Stimulated activated CD8-positive, alpha-beta memory T cell treated with anti-CD3 and anti-CD28 coated beads, Interleukin-12 subunit alpha, Interleukin-12 subunit beta, amount 100 ng/mL, for 24 hours (primary cell): ENCODE data around the gene ZBTB21.

Experiments
- DNase-seq: peaks from one replicate; pipeline ENCODE4 v3.0.0-alpha.2; 2020; ENCODE audit errors: extremely low read depth

ZBTB21 gene

DNA sequence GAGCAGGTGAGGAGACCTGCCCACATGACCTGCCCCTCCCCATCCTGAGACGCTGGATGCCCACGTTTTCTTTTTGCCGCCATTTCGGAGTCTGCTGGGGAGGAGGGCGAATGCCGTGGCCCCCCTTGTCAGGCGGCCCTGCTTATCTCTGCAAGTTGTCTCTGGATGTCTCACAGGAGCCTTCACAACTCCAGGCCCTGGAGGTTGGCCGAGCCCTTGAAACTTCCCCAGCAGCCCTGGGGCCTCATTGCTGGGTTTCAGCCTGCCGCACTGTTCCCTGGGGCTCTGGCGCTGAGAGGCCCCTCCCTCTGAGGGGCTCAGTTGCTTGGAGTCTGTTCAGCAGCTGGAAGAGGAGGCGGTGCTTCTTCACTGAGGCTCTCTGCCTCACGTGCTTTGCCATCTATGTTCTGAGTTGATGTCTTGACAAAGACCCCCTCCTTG lies 29.8 kb upstream of the ZBTB21 start:
- no peak for DNase-seq

DNA sequence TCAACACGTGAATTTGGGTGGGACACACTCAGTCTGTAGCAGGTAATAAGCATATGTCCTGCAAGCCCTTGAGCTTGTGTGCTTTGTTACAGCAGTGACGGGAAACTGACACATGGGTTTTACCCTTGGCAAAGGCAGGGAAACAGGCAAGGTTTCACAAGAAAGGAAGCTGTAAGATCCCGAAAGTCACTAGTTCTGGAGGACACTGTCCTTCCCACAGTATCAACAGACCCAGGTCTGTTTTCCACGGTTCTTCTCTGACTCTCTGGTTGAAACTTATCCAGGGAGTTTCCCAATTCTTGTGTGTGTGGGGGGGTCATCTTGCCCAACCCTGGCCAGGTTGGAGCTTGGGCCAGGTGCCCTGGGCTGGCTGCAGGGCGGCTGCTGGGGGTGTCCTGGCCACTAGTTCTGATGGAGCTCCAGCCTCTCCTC lies 29.3 kb upstream of the ZBTB21 start:
- DNase-seq = no peak

DNA sequence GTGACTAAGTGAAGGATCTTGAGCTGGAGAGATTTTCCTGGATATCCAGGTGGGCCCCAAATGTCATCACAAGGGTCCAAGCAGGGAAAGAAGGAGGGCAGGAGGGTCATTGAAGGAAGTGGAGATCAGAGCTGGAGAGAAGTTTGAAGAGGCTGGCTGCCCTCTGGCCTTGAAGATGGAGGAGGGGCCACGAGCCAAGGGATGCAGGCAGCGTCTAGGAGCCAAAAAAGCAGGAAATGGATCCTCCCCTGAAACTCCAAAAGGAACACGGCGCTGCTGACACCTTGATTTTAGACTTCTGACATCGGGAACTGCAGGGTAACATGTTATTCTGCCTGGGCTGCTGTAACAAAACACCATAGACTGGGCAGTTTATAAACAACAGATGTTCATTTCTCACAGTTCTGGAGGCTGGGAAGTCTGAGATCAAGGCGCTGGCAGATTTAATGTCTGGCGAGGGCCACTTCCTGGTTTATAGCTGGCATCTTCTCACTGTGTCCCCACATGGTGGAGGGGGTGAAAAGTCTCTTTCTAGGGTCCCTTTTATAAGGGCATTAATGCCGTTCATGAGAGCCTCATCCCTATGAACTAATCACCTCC lies 28.8 kb upstream of the ZBTB21 start:
- no peak for DNase-seq

DNA sequence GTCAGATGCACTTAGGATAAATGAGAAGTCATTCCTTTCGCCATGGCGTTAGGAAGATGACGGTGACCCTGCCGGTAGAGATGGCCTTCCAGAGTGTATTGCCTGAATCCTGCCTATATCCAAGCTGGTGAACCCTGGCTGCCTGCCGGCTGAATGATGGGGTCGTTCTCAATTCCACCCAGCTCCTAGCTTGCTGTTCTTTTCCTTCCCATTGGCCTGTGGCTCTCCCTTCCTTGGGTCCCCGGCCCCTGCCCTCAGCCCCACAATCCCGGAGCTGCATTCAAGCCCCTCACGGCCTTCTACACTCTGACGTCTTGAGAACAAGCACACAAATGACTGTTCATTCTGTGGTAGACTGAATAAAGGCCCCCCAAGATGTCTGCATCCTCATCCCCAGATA lies 28.2 kb upstream of the ZBTB21 start:
- DNase-seq = no peak

DNA sequence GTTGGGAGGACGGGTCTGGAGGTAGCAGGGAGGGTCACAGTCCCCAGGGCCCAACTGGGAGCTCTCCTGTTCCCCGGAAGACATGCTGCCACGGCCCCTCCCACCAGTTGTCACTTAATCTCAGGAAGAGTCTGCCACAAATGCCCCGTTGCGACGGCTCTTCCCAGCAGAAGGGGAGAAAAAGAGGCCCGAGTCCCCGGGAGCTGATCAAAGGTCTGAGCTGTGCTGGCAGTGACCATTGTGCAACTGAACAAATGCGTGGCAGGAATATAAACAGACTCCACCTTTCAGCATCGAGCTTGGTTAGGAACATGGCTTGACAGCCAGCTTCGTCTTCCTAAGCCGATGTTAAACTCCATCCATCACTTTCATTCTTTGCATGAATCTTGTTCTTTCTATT lies 27.8 kb upstream of the ZBTB21 start:
- DNase-seq = no peak

DNA sequence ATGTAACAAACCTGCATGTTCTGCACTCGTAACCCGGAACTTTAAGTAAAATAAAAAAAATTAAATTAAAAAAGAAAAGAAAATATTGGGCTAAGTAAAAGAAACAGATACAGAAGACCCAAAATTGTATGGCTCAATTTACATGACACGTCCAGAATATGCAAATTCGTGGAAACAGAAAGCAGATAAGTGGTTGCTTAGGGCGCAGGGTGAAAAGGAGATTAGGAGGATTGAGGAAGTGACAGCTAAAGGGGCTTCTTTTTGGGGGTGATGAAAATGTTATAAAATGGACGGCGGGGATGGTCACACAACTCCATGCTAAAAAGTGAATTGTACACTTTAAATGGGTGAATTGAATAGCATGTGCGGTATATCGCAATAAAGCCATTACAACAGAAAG lies 27.4 kb upstream of the ZBTB21 start:
- no peak for DNase-seq

DNA sequence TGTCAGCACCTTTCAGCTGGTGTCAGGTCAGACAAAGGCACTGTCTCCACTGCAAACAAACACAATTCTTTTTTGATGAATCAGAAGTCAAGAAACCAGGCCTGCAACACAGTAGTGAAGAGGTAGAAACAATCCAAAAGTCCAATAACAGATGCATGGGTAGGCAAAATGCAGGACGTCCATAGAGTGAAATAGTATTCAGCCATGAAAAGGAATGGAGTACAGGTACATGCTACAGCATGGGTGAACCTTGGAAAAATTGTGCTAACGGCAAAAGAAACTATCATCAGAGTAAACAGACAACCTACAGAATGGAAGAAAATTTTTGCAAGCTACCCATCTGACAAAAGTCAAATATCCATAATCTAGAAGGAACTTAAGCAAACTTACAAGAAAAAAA lies 26.2 kb upstream of the ZBTB21 start:
- DNase-seq = no peak

DNA sequence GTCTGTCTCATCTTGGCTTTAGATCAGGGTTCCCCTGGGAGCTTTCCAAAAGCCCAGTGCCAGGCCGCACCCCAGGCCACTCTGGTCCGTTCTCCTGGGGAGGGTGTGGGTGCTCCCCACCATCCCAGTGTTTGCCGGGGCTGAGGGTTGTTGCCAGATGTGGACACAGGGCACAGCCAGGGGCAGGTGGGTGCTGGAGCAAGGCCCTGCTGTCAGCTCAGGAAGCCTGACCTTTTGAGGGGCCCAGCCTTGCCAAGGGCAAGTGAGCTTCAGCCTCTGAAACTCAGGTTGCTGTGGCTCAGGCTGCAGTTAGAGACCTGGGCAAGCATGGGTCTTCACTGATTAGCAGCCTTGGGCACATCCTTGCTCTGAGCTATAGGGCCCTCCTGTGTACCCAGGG lies 22.8 kb upstream of the ZBTB21 start:
- DNase-seq = no peak

DNA sequence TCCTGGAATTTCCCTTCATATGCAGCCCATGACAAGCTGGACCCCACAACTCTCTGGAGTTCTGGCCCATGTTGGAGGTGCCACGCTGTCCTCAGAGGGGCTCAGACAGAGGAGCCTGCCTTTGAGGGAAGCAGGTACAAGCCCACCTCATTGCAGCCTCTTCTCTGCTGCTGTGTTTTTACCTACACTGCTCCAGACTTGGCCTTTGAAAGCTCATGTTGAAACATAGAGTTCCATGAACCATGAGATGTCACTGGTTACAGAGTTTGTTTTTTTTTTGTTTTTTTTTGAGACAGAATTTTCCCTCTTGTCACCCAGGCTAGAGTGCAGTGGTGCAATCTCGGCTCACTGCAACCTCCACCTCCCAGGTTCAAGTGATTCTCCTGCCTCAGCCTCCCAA lies 22.1 kb upstream of the ZBTB21 start:
- no peak for DNase-seq

DNA sequence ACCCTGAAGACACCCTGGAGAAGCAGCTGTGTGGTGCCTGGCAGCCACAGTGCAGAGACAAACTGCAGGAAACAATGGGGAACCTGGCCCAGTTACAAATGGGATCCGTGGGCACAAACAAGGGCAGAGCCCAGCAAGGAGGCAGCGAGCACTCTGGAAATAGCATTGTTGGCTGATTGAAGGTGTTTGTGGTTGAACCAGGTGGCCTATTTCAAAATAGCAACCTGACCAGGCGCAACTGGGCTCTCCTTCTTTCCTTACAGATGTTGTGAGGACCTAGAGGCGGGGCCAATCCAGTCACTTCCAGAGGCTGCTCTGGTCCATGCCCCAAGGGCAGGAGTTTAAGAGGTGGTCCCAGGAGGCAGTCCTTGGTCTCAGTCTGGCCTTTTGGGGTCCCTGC lies 21.7 kb upstream of the ZBTB21 start:
- DNase-seq = no peak

DNA sequence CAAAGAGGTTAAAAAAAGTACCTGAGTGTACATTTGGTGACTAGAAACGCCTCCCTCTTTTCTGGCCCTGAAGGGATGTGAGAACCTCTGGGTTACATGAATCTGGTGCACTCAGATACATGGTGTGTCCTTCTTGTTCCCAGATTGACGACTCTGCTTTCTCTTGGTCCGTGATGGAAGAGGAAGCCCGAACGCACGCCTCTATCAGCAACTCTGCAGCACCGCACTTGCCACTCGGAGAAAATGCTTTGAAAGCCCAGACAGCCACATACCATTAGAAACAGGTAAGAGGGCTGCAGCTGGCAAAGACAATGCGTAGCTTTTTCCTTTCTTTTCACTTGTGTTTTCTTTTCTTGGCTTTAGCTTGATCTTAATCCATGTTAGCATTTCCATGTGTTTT lies 21.1 kb upstream of the ZBTB21 start:
- no peak for DNase-seq

DNA sequence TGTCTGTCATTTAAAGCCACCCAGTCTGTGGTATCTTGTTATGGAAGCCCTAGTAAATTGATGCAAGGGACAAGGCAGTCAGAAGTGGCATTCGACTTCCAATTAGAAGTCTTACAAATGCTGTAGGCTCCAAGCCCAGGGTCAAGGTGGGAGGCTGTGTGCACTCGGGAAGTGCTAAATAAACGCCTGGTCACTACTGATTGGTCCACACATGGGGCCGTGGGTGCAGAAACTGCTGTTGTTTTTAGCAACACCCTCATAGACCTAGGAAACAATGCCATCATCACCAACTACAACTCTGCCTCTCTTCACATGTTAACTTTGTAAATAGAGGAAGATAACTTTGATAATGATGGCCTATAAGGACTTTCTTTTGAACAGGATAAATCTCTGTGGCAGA lies 20.2 kb upstream of the ZBTB21 start:
- no peak for DNase-seq

DNA sequence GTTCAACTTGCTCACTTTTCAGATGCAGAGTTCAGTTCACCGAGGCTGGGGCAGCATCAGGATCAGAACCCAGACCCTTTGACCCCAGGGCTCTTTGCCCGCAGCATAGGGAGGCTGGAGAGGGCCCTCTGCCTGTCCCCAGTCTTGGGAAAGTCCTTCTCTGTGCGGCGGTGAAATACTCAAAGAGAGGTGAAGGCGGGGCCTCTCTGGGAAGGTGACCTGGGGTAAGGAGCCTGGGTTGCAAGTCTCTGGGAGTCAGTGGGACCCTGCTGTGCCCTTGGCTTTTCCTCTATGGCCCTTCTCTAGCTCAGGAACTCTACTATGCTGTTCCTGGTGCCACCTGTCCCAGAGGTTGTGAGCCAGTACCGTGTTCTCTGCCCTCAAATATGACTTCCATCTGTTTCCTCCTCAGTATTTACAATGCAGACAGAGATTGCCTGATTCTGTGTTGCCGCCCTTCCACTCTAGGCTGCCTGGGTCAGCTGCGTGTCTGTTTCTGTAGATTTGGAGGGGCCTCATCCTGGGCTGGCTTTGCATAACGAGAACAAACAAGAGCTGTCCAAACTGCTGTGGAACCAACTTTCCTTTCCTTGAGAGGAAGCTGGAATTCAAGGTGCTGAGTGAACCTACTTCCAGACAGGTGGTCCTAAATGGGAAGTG lies 18.7 kb upstream of the ZBTB21 start:
- no peak for DNase-seq

DNA sequence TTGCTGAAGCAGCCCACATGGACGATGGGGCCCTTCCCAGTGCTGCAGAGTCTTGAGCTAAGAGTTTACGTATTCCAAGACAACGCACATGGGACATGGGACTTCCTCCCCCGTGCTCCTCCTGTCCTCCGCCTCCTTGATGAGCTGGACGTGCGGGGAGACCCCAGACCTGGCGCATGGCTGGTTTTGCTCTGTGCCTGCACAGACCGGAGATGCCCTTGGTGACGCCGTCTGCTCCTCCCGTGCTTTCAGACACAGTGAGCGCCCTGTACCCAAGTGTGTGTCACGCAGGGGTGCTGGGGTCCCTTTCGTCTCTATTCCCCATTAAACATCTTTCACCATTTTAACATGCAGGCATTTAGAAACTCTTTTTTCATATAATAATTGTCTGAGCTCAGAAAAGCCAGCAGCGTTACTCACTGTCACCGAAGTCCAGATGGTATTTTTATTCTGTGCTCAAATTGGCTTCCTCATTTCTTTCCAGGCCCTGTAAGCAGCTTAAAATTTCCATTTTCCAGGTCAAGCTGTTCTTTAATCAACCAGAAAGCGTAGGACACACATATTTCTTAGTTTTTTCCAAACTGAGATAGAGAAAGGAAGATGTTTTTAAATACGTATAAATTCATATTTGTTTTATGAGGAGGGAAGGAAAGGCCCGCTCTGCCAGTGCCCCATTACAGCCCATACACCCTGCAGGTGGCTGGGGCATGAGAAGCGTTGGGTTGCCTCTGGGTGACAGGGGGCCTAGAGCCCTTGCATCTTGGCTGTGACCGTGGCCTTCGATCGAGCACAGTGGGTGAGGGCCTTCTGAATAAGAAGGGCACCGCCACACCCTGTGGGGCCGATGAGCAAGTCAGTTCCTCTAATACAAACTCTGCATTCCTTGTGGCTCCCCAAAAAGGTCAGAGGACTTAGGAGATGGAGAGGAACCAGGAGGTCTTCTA lies 17.9 kb upstream of the ZBTB21 start:
- no peak for DNase-seq

DNA sequence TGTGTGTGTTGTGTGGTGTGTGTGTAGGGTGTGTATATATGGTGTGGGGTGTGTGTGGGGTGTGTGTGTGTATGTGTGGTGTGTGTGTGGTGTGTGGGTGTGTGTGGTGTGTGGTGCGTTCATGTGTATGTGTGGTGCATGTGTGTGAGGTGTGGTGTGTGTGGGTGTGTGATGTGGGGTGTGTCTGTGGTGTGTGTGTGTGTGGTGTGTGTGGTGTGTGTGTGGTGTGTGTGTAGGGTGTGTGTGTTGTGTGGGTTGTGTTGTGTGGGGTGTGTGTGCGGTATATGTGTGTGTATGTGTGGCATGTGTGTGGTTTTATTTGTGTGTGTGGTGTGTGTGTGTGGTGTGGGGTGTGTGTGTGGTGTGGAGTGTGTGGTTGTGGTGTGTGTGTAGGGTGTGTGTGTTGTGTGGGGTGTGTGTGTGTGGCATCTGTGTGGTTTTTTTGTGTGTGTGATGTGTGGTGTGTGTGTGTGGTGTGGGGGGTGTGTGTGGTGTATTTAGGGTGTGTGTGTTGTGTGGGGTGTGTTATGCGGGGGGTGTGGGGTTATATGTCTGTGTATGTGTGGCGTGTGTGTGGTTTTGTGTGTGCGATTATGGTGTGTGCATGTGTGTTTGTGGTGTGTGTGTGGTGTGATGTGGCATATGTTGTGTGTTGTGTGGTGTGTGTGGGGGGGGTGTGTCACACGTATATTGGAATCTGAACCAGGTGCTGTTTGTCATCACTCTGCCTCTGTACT lies 17.1 kb upstream of the ZBTB21 start:
- no peak for DNase-seq

DNA sequence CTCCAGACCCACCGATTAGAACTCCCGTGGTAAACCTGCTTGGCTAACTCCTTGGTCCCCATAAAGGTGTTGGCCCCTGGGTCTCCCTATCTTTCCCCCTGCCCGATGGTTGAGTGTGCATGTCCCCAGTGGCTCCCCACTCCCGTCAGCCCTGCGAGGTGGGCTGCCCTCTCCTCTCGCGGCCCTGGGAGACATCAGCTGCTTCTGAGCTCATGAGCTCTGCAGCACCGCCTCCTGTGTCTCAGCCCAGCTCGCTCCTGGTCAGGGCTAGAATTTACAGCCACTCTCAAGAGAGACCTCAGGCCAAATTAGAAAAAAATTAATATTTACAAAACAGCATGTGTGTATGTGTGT lies 15.9 kb upstream of the ZBTB21 start:
- no peak for DNase-seq

DNA sequence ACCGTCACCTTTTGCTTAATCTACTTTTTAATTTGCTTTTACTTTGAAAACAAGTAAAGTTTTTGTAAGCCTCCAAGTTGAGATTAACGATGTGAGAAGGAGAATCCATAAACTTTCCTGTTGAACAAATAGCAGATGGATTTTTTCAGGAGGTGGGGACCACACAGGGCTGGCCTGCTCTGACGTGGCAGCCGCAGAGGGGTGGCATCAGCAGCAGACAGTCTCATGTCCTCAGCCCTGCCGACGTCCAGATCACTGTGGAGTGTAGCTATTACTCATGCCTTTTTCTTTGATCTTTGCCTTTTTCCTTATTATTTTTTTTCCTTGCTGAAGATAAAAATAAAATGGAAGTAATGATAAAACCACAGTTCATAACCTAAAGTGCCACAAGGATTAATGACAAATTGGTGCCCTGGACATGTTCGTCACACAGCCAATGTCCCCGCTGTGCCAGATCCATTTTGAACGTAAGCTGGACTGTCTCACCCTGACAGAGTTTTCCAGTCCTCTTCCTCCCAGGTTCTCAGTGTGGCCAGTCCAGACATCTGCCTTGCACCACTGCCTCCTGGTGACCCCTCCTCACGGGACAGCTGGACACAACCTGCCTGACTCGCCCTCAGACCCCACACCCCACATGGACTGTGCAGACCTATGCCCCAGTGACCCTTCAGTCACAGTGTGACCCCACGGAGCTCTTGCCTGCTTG lies 15.4 kb upstream of the ZBTB21 start:
- DNase-seq = no peak

DNA sequence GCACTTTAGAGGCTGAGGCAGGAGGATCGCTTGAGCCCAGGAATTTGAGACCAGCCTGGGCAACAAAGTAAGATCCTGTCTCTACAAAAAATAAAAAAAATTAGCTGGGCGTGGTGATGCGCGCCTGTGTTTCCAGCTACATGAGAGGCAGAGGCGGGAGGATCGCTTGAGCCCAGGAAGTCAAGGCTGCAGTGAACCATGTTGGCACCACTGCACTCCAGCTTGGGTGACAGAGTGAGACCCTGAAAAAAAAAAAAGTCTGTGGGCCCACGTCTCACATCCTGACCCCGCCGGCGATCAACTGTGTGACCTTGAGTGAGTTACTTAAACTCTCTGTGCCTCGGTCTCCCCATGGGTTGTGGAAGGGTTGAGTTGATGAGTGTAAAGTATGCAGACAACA lies 12.7 kb upstream of the ZBTB21 start:
- DNase-seq = no peak

DNA sequence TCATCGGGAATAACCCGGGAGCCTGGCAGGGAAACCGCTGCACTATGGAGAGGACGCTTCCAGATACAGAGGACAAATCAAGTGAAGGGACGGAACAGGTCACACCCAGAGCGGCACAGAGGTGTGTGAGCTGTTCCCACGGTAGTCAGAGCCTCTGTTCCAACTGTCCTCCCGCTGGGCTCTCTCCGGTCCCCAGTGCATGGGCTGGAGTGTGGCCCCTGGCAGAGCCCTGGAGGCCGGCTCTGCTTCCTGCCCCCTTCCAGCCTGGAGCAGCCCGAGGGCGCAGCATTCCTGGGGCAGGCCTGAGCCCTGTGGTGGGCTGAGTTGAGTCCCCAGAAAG lies 11.9 kb upstream of the ZBTB21 start:
- no peak for DNase-seq

DNA sequence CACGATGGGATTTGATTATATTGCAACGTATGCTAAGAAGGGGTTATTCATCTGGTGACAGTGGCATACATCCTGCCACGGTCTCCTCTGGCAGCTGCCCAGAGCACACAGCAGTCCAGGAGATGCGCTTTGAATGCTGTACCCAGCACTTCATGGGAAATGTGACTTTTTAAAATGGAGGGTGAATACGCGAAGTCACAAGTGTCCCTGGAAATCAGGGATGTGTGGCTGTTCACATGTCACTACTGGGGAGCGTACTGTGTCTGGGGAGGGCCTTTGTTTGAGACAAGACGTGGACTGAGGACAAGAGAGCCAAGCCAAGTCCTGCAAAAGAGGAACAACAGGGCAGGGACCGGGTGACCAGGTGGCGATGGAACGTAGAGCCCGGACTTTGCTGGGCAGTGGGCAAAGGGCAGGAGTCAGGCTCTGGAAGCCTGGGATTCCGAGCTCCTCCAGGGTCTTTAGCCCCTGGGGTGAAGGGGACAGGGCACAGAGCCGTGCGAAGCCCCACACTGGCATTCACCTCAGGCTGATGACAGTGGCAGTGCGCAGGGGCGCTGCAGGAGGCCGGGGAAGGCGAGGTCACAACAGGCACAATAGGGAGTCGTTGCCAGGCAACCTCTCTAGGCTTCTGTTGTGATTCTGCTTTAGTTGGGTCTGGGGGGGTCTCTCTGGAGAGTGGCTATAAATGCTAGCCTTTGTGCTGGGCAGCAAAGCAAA lies 11.4 kb upstream of the ZBTB21 start:
- DNase-seq = no peak

DNA sequence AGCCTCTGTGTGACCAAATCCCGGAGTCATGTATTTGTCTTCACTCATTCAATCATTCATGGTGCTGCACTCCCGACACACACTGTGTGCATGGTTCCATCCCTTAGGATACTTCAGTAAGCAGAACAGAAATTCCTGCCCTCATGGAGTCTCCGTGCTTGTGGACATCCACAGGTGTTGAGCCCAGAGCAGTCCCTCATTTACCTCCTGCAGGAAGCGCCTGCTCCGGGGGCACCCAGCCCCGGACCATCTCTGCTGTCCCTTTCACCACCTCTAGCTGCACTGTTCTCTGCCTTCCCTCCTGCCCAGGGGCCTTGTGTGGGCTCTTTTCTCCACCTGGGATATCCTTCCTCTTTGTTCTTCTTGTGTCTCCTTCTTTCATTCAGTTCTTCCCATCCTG lies 9.5 kb upstream of the ZBTB21 start:
- DNase-seq = no peak
